Suprapubic skin (tissue), 3 donors: ENCODE data around the gene GSTO2.

Experiments used
- CTCF ChIP-seq, 2 donors: fragments of 200-600 bp in 1 of 2; fragments of 450-650 bp in 1 of 2; sonication (generic) in 1 of 2; IDR thresholded peaks; one replicate each; pipeline ENCODE4 v1.5.1; 2016 to 2019; ENCODE audit warnings: antibody characterized with exemption in 2 of 2, mild to moderate bottlenecking in 1 of 2, moderate library complexity in 1 of 2
- POLR2A ChIP-seq, 2 donors: fragments of 450-650 bp; IDR thresholded peaks; one replicate each; pipeline ENCODE4 v1.6.1; 2017; ENCODE audit warnings: antibody characterized with exemption in 2 of 2, mild to moderate bottlenecking in 2 of 2, moderate library complexity in 2 of 2

GRCh38 chr10:104317726-104318299 is 48.8 kb downstream of the GSTO2 start:
- TF ChIP-seq CTCF (IDR thresholded peaks at IDR 0.05) (no peak), POLR2A (IDR thresholded peaks at IDR 0.05) (no peak)
